Dedifferentiated amniotic fluid mesenchymal stem cell (primary cell): ENCODE data around the gene SLC6A19.

Experiments used
- DNase-seq: peaks from one replicate; pipeline ENCODE4 v3.0.0-alpha.2; 2016; ENCODE audit errors: extremely low spot score

SLC6A19 gene

GRCh38 chr5:1195916-1196315 is 5.5 kb upstream of the SLC6A19 start:
- no peak for DNase-seq

GRCh38 chr5:1196562-1196961 is 4.8 kb upstream of the SLC6A19 start:
- DNase-seq: no peak

GRCh38 chr5:1197876-1198666 is 3.3 kb upstream of the SLC6A19 start:
- DNase-seq: no peak

DNA sequence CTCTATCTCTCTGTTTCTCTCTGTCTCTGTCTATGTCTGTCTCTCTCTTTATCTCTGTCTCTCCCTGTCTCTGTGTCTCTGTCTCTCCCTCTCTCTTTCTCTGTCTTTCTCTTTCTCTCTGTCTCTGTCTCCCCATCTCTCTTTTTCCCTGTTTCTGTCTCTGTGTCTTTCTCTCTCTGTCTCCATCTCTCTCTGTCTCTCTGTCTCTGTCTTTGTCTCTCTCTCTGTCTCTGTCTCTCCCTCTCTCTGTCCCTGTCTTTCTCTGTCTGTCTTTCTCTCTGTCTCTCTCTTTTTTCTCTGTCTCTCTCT is 2.1 kb upstream of the SLC6A19 start:
- DNase-seq: no peak

GRCh38 chr5:1199649-1200494 is 1.5 kb upstream of the SLC6A19 start:
- no peak for DNase-seq

DNA sequence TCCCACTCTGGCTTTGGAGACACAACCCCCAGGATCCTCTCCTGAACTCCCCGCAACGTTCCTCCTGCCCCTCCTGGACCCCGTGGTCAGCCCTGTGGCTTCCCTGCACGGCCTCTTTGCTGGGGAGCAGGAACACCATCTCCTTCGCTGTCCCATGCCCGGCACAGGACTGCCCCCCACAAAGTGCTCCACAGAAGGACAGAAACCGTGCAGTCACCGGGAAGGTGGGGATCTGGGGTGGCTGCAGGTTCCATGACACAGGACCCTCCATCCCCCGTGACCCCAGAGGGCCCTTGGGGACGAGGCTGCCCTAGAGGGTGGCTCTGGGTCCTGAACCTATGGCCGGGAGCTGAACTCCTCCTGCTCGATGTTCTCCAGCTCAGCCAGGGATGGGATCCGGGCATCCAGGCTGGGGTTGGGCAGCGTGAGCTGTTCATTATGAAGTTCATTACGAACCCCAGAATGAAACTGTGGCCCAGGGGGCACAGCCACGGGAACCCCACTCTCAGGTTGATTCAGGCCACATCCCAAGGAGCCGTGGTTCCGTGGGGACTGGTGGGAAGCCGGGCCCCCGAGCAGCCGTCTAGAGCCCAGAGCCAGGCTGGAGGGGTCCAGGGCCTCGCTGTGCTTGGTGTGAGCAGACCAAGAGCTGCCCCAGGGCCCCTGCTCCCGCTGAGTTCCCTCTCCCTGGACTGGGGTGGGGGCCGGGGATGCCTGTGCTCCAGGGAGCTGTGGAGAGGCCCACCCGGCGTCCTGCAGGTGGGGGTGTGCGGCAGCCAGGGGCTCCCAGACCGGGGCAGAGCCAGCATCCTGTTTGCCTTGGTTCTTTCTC is 684 bp upstream of the SLC6A19 start:
- no peak for DNase-seq

DNA sequence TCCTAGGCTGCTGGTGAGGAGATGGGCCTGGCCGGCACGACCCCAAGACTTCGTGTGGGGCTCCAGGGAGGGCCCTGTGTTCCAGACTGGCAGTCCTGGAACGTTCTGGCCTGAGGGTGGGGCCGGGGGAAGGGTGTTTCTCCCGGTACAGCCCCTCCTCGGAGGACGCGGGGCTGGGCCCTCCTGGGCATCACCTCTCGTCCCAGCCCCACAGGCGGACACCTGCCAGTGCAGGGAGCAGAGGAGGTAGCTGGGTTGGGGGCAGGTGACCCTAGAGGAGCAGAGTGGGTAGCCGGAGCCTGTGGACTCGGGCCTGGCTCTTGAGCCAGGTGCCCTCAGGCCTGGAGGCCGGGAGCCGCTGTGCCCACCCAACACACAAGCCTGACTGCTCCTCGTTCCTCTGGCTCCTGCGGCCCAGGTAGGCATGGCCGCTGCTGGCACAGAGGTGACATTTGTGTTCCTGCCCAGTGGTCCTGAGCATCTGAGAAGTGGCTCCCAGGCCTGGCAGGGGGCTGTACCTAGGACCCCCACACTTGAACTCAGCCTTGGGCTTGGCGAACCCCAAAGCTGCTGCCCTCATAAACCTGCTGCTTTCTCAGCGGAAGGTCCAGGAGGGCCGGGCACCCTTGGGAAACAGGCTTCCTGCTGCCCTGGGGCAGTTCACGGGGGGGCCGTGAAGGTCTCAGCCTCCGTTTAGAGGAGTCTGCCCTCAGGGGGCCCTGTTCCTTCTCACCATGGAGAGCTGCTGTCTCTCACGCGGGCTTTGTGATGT is 817 bp downstream of the SLC6A19 start:
- DNase-seq: no peak

DNA sequence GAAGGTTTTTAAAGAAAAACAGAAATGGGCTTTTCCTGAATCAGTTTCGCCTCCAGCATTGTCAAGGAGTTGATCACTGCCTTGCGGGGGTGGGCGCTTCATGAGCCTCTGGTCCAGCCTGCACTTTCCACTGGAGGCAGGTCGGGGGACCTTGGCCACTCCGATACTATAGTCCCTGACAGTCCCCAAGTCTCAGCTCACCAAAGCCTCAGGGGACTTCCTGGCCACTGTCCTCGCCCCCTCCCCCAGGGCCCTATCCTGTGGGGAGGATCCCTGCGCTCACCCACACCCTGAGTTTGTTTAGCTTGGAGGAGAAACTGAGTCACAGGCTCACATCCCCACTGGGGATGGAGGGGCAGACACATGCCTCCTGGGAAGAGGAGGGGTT is 1.4 kb downstream of the SLC6A19 start:
- no peak for DNase-seq

GRCh38 chr5:1203311-1203967 is 2.0 kb downstream of the SLC6A19 start:
- no peak for DNase-seq

DNA sequence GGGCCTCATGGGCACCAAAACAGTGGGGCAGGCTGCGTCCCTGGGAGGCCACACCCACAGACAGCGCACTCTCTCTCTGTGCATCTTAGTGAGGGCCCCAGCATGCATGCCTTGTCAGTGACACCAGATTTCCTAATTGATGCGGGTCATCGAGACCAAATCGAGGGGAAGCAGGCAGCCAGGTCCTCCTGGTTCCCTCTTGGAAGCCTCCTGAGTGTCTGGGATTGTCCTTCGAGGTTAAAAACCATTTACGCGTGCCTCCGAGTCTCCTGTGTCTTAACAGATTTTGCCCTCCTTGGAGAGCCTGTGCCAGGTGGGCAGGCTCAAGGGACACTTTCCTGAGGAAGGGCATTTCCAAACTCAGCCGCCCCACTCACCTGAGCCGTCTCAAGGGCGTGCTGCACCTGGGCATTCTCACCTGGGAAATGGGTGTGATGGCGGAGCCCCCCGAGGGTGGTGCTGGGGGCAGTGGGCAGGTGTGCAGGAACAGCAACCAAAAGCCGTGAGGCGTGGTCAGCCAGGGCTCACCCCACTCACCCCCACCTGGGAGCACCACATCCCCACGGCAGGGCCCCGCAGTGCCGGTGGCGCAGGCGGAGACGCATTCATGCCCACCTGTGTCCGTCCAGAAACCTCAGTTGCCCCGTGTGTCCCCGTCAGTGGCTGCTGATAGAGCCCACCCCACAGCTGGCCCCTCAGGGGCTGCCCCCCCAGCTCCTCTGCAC is 2.7 kb downstream of the SLC6A19 start:
- no peak for DNase-seq

DNA sequence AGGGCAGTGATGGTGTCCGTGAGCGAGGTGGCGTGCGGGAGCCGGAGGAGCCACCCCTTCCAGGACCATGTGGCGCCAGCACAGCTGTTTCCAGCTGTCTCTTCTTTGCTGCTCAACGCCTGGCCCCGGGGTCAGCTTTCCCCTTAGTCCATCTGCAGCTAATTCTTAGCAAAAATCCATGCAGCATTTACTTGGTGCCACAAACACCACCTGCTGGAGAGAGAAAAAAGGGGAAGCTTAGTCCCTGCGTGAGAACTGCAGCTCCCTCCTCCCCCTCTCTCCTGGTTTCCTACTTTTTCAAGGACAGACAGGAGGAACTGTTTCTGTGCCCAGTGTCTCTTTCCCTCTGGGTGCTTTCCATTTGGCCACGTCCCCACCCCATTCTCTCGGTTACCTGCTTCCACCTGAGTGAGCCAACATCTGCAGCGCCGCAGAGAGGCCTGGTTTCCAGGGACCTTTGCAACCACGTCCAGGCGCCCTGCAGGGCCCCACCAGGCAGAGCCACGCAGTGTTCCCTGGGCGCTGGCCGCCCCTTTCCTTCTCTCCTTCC is 3.4 kb downstream of the SLC6A19 start:
- DNase-seq: no peak

DNA sequence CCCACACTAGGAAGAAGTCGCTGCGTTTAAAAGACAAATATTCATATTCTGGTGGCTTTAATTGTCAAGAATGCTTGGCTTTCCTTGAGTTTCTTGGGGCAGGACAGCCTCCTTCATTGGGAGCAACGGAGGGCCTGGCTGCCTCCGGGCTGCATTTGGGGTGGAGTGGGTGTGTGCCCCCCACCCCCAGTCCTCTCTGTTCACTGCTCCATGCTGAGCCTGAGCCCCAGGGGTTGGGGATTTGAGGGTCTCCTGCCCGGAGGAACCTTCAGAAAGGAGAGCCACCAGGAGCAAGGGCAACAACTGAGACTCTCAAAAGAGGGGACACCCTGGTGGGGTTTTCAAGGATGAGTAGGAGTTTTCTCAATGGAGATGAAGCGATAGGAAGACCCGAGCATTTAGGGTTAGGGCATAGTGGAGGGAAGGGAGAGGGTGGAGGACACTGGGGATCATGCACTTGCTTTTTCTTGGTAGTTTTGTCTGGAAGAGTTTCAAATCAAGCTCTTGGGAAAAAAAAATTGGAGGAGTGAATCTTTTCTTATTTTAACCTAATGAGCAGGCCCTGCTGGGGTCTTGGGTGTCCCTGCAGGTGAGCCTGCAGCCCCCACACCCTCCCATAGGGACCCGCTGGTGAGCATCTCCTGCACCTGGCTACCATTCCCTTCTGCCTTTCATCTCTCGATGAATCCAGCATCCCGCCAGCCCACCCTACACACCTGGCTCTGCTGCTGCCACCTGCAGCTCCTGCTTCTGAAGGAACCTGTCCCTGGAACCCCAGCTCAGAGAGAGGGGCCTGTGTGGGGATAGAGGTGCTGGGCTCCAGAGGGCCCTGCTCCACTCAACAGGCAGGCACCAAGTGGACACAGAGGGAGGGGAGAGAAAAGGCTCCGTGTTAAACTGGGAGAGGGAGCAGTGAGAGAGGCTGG is 4.1 kb downstream of the SLC6A19 start:
- no peak for DNase-seq

DNA sequence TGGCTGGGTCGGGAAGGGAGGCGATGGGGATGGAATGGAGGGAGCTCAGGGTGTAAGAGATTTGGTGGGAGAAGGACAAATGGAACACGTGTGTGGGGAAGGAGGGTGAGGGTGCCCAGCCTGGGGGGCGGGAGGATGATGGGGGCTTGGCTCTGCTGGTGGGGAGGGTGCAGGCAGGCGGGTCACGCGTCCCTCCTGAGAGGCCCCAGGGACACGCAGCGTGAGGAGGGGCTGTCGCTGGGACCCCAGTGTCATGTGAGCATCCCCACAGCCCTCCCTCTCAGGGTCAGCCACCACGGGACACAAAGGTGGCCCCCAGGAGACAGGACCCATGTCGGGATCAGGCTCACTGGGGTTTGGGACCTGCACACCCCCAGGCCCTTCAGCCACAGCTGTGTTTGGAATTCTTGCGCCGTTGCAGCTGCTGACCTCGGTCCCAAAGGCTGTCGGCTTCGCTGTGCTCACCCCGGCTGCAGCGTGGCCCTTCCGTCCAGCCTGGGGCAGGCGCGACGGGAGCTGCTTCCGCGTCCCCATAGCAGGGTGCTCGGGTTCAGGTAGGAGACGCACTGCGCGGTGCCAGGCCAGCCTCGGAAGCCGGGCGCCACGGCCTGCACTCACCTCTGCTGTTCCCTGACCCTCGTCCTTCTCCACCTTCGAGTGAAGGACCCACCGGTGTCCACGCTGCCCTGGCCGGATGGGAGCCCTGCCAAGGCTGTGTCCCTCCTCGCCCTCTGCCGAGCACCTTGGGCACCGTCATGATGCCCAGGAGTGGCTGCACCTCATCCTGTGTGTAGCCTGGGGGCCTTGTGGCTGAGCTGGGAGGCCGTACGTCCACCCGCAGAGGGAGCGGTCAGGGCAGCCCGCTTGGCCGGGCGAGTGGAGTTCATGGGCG is 5.4 kb downstream of the SLC6A19 start:
- DNase-seq: no peak

GRCh38 chr5:1207555-1207954 is 6.2 kb downstream of the SLC6A19 start:
- DNase-seq: no peak

GRCh38 chr5:1208221-1208742 is 6.9 kb downstream of the SLC6A19 start:
- DNase-seq: no peak

DNA sequence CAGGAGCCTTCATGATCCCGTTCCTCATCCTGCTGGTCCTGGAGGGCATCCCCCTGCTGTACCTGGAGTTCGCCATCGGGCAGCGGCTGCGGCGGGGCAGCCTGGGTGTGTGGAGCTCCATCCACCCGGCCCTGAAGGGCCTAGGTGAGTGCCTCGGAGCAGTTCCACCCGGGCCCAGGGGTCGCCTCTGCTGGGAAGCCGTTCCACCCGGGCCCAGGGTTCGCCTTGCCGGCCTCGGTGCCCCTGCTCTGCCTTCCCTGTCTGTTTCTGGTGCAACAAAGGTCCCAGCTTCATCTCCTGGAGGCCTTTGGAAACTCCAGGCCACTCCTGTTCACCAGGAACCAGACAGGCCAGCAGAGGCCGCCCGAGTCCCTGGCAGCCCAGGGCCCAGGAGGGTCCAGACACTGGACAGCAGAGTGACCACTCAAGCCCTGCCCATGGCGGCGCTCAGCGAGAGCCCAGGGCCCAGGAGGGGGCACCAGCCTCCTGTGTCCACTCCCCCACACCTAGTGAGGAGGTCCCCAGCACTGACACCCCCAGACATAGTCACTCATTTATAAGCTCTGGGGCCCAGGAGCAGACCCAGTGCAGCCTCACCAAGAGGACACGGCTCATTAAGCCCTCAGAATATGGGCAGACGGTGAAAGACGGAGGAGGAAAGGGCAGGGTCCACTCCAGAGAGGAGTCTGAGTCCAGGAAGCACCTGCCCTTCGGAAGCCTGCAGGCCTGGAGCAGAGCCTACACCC is 7.5 kb downstream of the SLC6A19 start:
- no peak for DNase-seq

- DNase-seq: no peak
Measured at GRCh38 chr5:1209489-1209852, 8.1 kb downstream of the SLC6A19 start.
